Subcutaneous adipose tissue (tissue), 4 donors: ENCODE results near the gene TGFBR1. TPM values are rescaled to one million over a fixed set of nuclear protein-coding genes. Genes with fewer than 3 reads are reported as not detected.

Source experiments
- CTCF ChIP-seq: fragments of 450-650 bp; IDR thresholded peaks from one replicate; pipeline ENCODE4 v1.5.1; 2016; ENCODE audit warnings: low read depth, mild to moderate bottlenecking, control low read depth, antibody characterized with exemption, moderate library complexity
- total RNA-seq, 4 donors: library from RNA; depleted of rRNA; stranded (reverse); fragments of >200 nt; gene quantifications; one replicate each; pipeline ENCODE4 v1.1.0, GENCODE V29; 2016

TGFBR1 gene
- total RNA-seq, 4 donors from 2014 or later: 32.0 to 50.7 (median 36.7) TPM

- TF ChIP-seq CTCF: no peak
These were observed 76.3 kb downstream of the TGFBR1 start for GRCh38 chr9:99181206-99181605.

- TF ChIP-seq CTCF: no peak
These were observed 76.7 kb downstream of the TGFBR1 start for GRCh38 chr9:99181621-99182020.

GRCh38 chr9:99182356-99182755 is 77.4 kb downstream of the TGFBR1 start:
- no peak for TF ChIP-seq CTCF

- TF ChIP-seq CTCF: no peak
These were observed 78.7 kb downstream of the TGFBR1 start for GRCh38 chr9:99183616-99184015.

GRCh38 chr9:99184110-99184474 is 79.2 kb downstream of the TGFBR1 start:
- TF ChIP-seq CTCF: no peak

GRCh38 chr9:99184475-99185347 is 79.8 kb downstream of the TGFBR1 start:
- no peak for TF ChIP-seq CTCF

GRCh38 chr9:99185348-99185632 is 80.4 kb downstream of the TGFBR1 start:
- TF ChIP-seq CTCF: no peak
